Calu3 (cell line): ENCODE measurements around the gene SMARCD1. TPM values are rescaled to one million over a fixed set of nuclear protein-coding genes. Genes with fewer than 3 reads are reported as not detected.

Experiments used
- BruUV-seq: library from RNA; stranded (reverse); fragments of 400-500 nt; replicated peaks from 2 replicates; lab custom pipeline; 2021; lab: Mats Ljungman, UMichigan
- CTCF ChIA-PET: fragments of 300-600 bp; sonication (Branson Sonifier 250); formaldehyde crosslinking; loops from one replicate; lab custom pipeline; 2022; ENCODE audit warnings: antibody characterized with exemption; lab: Charles Lee
- DNase-seq: peaks from one replicate; pipeline ENCODE4 v3.0.0; 2022
- H3K27ac Mint-ChIP-seq: one replicate; pipeline ENCODE4 v1.8.0; 2022; ENCODE audit warnings: mixed read lengths; ENCODE audit not compliant: unreplicated experiment
- H3K27me3 Mint-ChIP-seq: one replicate; pipeline ENCODE4 v1.8.0; 2022; ENCODE audit warnings: mixed read lengths; ENCODE audit not compliant: unreplicated experiment
- H3K36me3 Mint-ChIP-seq: one replicate; pipeline ENCODE4 v1.8.0; 2022; ENCODE audit warnings: mild to moderate bottlenecking, moderate library complexity, mixed read lengths; ENCODE audit not compliant: insufficient read depth, unreplicated experiment
- H3K4me1 Mint-ChIP-seq: one replicate; pipeline ENCODE4 v1.8.0; 2022; ENCODE audit warnings: mild to moderate bottlenecking, low read depth, mixed read lengths; ENCODE audit not compliant: unreplicated experiment
- H3K4me3 Mint-ChIP-seq: one replicate; pipeline ENCODE4 v1.8.0; 2022; ENCODE audit warnings: mild to moderate bottlenecking, low read depth, moderate library complexity, mixed read lengths; ENCODE audit not compliant: unreplicated experiment
- H3K9me3 Mint-ChIP-seq: one replicate; pipeline ENCODE4 v1.8.0; 2022; ENCODE audit warnings: low read depth, mixed read lengths; ENCODE audit not compliant: unreplicated experiment
- CTCF ChIP-seq: fragments of 200-600 bp; IDR thresholded peaks from one replicate; pipeline ENCODE4 v1.8.0; 2022; ENCODE audit warnings: antibody characterized with exemption; ENCODE audit not compliant: unreplicated experiment
- intact Hi-C: fragments of 100-400 bp; cut with micrococcal nuclease; formaldehyde crosslinking; loops from one replicate; pipeline ENCODE4 v1.10.0; 2022; ENCODE audit not compliant: unreplicated experiment
- total RNA-seq: library from RNA; stranded (reverse); gene quantifications from 2 replicates; pipeline ENCODE4 v1.2.3, GENCODE V29; 2022

Gene SMARCD1
- total RNA-seq, 1 experiment from 2014 or later = 36.9 TPM

- Mint-ChIP-seq H3K4me1 (peaks cover 14% of the 10 kb centered on the region), H3K27me3 (peaks cover 19% of the 10 kb centered on the region), H3K4me3 (no peak overlapping the region), H3K9me3 (no peaks in the 10 kb centered on the region), H3K27ac (no peak overlapping the region), H3K36me3 (peaks cover 16% of the 10 kb centered on the region)
- no peak for TF ChIP-seq CTCF
- CTCF ChIA-PET = interaction anchor here (0.8 kb wide), 1 partner anchor 9 kb away, joined by 3 read pairs; no protein-coding TSS in a partner anchor
- BruUV-seq = no TSS peak
- intact Hi-C loops = loop anchor here (5.0 to 10.0 kb wide), 2 partner anchors 92 to 195 kb away; no protein-coding TSS in a partner anchor
- no peak for DNase-seq
These were observed 25.6 kb upstream of the SMARCD1 start for GRCh38 chr12:50059440-50060119.

- Mint-ChIP-seq H3K36me3 (peaks cover 16% of the 10 kb centered on the region), H3K27ac (no peak overlapping the region), H3K4me1 (peaks cover 14% of the 10 kb centered on the region), H3K9me3 (no peaks in the 10 kb centered on the region), H3K27me3 (peaks cover 19% of the 10 kb centered on the region), H3K4me3 (no peak overlapping the region)
- CTCF ChIA-PET = no interaction called here
- DNase-seq = no peak
- no TSS peak for BruUV-seq
- TF ChIP-seq CTCF = no peak
- intact Hi-C loops = no loop called here
These were observed 25.0 kb upstream of the SMARCD1 start for GRCh38 chr12:50060120-50060468.

GRCh38 chr12:50061171-50061570 lies 24.0 kb upstream of the SMARCD1 start:
- H3K4me3 Mint-ChIP-seq = no peak overlapping the region
- BruUV-seq = no TSS peak
- H3K4me1 Mint-ChIP-seq = peaks cover 6% of the 10 kb centered on the region
- intact Hi-C loops = no loop called here
- peaks cover 11% of the 10 kb centered on the region for H3K36me3 Mint-ChIP-seq
- H3K9me3 Mint-ChIP-seq = no peaks in the 10 kb centered on the region
- no peak for TF ChIP-seq CTCF
- no peak for DNase-seq
- H3K27ac Mint-ChIP-seq = no peak overlapping the region
- CTCF ChIA-PET = no interaction called here
- H3K27me3 Mint-ChIP-seq = peaks cover 13% of the 10 kb centered on the region

GRCh38 chr12:50061946-50062686 lies 23.0 kb upstream of the SMARCD1 start:
- Mint-ChIP-seq H3K9me3 (no peaks in the 10 kb centered on the region), H3K27me3 (peaks cover 4% of the 10 kb centered on the region), H3K36me3 (peaks cover 6% of the 10 kb centered on the region), H3K27ac (no peak overlapping the region), H3K4me3 (no peak overlapping the region), H3K4me1 (no peaks in the 10 kb centered on the region)
- TF ChIP-seq CTCF = no peak
- CTCF ChIA-PET = no interaction called here
- no TSS peak for BruUV-seq
- DNase-seq = no peak
- intact Hi-C loops = no loop called here
